OCI-LY7 (cell line): ENCODE data around the gene SNRPA1.

Experiments
- CTCF ChIP-seq: fragments of 200-600 bp; sonication (generic); conservative IDR thresholded peaks from 2 replicates; pipeline ENCODE4 v1.5.1; 2014; ENCODE audit warnings: mild to moderate bottlenecking, antibody characterized with exemption, low read length, moderate library complexity, mixed read lengths
- EZH2phosphoT487 ChIP-seq: fragments of 200-600 bp; sonication (generic); IDR thresholded peaks from 2 replicates; pipeline ENCODE4 v1.6.1; 2018; ENCODE audit warnings: low read depth, borderline replicate concordance, mild to moderate bottlenecking, mixed run types, antibody characterized with exemption, low read length, moderate library complexity, mixed read lengths

GRCh38 chr15:101318839-101319238, 23.8 kb upstream of the SNRPA1 start:
- TF ChIP-seq CTCF, result no peak
- TF ChIP-seq EZH2phosphoT487, result no peak
